GM19324 (cell line): Measurements from ENCODE around the gene SMAD3.
"Not testable (repeated sequence)": the region's sequence is repeated elsewhere in the genome, so short reads cannot be mapped to it uniquely, and the experiment has no call there.

Experiments used
- ATAC-seq: cut with Tn5 transposase; IDR thresholded peaks from one replicate; pipeline ENCODE4 v1.9.1; 2021; ENCODE audit warnings: mild to moderate bottlenecking, moderate library complexity; ENCODE audit not compliant: unreplicated experiment, low FRiP score

The SMAD3 gene

DNA sequence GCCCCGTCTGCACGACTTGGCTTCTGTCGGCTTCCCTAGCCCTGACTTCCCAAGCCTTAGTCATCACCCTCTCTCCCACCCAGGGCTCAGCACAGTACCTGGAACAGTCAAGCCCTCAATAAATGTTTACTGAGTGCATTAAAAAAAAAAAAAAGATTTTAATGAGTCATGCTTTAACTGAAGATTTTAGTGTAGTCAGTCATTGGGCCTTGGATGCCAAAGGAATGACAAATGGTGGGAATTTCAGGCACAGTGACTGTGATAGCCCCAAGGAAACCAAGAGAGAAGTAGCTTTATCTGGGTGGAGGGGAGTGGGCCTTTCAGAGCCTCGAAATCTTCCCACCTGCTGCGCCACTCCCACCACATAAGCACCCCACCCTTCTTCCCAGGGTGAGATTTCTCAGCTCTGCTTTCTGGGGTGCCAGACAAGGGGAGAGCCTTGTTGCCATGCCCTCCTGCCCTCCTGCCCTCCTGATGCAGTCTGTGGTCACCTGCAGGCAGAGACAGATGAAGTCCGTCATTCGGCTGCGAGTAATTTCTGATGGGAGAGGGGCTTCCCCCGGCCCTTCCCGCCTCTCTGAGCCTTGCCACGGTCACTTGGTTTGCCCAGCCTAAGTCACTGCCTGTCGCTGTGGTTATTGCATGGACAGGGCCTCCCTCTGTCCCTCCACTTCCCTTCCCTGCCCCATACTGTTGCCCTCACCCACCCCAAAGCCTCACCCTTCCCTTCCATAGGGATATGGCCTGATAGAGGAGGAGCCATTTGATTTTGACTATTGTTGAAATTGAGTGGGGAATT, 41.8 kb downstream of the SMAD3 start:
- ATAC-seq, result no peak

DNA sequence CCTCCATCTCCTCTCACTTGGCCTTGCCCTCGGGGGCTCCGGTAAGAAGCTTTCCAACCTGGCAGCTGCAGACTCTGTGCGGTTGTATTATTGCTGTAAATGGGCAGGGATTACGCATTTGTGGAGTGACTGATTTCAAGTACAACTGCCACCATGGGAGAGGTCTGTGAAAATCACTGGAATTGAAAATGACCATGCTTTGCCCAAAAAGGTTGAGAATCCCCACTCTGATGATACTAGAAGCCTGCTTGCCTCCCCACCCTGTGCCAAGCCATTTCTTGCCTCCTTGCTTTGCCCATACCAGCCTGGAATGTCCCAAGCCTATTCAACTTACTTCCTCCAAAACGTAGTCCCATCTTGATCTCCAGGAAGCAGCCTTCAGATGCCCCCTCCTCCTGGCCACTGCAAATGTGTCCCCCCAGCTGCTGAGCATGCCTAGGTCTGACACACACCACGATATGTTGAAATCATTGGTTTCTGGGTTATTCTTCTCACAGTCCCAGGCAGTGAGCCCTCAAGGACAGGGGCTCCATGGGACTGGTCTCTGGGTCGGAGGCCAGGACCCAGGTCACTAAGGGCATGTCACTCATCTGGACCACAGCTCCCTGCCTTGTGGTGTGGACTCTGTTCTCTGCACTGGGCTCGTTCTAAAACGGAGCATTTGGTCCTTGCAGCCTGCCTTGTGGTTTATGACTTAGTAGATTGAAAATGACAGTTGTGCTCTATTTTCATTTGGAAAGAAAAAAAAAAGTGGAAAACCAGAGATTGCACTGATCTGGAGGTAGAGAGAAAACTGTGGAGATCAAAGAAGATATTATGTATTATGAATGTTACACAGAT, 42.9 kb downstream of the SMAD3 start:
- ATAC-seq, result no peak

DNA sequence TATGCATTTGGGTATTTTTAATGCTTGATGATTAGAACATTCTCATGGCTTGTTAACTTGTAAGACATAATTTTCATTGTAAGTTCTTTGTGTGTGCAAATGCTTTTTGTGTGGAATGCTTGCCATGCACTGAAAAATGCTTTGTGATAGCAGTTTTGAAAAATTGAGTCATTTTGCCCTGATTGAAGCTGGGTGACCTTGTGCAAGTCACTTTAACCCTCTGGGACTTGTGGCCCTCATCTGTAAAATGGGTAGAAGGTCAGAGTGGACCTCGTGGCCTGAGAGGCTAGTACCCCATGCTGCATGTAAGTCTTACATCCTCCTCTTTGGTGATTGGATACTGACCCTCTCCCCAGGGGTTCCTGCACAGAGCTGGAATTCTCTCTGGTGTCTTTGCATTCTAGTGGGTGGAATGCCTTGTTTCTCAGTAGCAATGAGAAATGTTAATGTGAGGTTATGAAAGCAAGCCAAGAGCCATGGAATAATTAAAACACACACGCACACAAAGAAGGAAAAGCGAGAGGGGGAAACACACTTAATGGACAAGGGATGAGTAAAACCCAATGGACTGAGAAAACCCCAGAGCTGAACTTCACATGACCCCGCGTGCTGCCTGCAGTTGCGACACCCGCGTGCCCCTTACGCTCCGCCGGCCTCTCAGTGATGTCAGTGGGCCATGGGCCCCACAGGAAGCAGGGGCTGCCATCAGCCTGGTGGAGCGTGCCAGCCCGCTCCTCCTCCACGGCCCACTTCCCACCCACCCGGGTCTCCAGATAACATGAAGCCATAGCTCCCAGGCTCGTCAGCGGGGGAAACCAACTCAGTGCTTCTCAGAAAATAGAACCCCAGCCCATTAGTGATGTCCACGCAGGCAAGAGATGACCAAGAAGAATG, 44.0 kb downstream of the SMAD3 start:
- ATAC-seq, result no peak

- peak; percentile 42 for ATAC-seq
Measured at GRCh38 chr15:67110361-67110781, 45.0 kb downstream of the SMAD3 start.

- no peak for ATAC-seq
Measured at GRCh38 chr15:67110958-67111864, 45.8 kb downstream of the SMAD3 start.

DNA sequence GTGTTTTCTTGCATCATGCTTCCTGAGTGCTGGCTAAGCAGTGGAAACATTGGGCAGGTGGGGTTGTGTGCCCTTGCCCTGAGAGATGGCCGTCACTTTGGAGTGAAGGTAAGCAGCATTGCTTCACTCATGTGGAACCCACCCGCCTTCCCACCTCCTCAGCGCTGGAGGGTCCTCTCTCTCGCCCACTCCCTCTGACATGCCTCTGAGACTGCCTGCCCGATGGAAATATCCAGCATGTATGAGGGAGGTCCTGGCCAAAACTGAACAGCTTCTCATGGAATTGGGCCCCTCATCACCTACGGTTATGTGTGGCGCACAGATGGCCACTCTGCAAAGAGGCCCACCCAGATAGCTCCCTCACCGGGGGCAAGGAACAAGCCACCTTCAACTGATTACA, 48.6 kb downstream of the SMAD3 start:
- no peak for ATAC-seq

DNA sequence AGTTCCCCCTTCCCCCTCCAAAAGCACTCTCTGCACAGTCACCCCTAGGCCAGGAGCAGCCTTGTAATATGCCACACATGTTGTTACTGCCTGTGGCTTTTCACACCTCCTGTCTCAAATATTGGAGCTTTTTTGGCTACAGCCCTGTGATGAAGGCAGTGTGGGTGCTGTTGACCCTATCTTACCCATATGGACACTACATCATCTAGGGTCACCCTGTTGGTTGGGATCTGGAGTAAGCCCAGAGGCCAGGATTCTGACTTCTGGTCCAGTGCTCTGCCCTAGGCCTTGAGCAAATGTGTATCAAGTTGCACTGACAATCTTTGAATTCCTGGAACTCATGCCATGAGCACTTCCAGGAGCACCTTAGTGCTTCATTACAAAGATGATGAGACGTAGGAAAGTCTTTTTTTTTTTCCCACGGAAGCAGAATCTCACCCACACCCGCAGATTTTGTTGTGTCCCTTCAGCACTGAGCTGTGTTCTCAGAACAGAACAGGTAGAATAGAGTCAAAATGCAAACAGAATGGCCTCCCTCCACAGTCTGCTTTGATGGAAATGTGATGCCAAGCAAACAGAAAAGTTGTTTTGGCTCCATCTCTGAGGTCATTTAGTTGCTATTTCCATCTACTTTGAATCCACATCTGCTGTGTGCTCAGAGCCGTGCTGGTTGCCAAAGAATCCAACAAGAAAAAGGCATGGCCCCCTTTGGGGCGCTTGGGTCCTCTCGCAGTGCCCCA, 49.6 kb downstream of the SMAD3 start:
- no peak for ATAC-seq

DNA sequence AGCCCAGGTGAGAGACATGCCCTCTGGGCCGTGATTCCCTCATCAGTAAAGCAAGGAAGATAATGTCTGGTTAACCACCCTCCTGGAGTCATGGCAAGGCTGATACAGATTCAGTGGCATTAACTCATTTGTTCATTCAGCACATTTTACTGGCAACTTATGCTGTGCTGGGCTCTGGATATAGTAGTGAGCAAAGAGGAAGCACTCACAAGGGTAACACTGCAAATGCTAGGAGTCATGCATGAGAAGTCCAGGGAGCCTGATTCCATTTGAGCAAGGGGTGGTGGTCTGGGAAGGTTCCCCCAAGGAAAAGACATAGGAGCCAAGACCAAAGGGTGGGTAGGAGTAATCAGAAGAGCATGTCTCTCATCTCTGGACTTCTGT, 50.2 kb downstream of the SMAD3 start:
- no peak for ATAC-seq

GRCh38 chr15:67116742-67117141, 51.3 kb downstream of the SMAD3 start:
- ATAC-seq, result no peak

DNA sequence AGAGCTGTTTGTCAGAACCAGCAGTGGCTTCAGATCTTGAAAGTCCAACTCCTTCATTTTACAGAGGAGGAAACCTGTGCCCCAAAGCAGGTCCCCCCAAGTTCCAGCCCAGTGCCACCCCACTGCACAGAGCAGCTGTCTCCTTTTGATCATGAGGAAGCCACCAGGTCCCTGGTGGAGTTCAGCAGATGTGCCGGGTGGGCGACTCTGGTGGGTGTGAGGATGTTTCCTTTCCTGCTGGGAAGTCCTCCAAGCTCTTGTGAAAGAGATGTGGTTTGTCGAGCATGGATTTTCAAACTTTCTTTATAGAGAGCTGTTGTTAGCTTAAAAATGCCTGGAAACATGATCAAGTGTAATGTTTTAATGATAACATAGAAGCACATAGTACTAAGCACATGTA, 52.0 kb downstream of the SMAD3 start:
- no peak for ATAC-seq

- no peak for ATAC-seq
Measured at GRCh38 chr15:67118808-67119207, 53.4 kb downstream of the SMAD3 start.

DNA sequence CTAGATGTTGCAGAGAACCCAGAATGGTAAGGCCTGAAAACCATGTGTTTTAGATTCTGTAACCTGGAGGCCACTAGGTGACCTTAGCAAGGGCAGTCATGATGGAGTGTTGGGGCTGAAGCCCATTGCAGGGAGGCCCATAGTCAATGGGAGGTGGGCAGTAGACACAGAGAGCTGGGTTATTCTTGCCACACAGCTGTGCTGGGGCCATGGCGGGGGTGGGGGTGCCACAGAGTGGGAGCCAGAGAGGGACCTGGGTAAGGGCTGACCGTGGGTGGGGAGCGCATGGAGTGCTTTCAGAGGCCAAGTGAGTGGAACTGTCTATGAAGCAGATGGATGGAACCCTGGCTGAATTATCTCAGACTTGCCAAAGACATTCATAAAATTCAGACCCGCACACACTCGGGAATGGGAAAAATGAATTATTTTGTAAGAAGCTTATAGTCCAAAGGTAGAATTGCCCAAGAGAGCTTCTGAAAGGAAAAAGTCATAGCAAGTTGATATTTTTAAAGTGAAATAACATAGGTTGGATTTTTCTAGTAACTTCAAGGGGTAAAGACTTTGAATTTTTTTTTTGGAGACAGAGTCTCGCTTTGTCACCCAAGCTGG, 53.9 kb downstream of the SMAD3 start:
- no peak for ATAC-seq

DNA sequence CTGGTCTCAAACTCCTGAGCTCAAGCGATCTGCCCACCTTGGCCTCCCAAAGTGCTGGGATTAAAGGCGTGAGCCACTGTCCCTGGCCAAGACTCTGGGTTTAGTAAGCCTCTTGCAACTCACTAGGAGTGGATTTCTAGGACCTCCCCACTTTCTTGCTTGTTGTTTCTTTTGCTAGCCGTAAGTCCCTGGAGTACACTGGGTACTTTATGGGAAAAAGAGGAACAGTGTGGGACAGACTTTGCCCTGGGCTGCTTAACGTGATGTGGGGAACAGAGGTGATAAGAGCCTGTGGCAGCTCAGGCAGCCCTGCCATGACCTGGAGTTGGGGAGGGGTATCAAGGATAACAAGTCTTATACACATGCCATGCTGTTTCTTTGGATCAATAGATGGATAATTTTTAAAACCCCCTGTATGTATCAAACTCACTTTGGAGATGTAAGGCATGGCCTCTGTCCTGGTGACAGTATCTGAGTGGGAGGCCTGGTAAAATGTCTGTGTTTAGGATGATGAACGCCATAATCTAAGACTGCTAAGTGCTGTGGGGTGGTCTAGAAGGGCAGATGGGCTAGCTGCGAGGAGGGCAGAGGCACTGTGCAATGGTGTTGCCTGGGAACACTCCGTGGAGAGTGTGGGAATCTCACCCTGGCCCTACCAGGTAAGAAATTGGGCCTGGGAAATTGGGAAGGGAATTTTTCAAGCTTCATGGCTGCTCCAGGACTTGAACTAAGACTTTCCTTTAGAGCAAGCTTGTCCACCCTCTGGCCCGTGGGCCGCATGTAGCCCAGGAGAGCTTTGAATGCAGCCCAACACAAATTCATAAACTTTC, 54.8 kb downstream of the SMAD3 start:
- ATAC-seq, result no peak

- peak; percentile 59 for ATAC-seq
Measured at GRCh38 chr15:67120839-67121643, 55.6 kb downstream of the SMAD3 start.

DNA sequence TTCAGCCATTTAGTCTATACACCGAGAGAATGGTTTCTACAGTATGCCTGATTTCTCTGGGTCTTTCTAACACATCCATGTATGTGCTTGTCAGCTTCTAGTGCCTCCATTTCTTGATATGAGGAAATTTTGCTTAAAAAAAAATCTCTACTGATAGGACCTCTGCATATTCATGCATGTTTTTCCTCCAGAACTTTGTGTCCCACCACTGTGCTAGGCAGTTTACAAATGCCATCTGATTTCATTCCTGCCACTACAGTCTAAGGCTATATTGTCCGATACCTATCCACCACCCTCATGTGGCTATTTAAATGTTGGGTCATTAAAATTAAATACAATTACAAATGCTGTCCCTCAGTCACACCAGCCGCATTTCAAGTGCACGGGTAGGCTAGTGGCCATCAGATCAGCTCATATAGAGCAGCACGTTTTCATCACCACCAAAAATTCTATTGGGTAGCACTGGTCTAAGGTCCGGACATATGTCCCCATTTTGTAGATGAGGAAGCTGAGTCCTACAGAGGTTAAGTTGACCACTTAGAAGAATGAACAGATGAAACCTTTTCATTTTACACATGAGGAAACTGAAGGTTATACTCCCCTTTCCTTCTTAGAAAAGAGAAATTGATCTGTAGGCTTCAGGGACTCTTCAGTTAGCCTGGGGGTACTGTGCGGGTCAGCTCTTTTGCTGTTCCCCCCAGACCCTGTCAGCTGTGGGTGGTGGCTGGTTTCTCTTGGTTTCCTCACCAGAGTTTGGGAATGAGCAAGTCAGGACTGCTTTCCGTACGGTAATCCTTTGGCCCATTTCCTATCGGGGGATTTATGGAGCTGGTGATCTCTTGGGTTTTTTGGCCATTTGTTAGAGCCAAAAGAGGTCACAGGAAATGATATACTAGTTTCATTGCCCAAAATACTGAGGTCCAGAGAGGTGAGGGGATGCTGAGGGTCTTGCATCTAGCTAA, 56.5 kb downstream of the SMAD3 start:
- no peak for ATAC-seq

DNA sequence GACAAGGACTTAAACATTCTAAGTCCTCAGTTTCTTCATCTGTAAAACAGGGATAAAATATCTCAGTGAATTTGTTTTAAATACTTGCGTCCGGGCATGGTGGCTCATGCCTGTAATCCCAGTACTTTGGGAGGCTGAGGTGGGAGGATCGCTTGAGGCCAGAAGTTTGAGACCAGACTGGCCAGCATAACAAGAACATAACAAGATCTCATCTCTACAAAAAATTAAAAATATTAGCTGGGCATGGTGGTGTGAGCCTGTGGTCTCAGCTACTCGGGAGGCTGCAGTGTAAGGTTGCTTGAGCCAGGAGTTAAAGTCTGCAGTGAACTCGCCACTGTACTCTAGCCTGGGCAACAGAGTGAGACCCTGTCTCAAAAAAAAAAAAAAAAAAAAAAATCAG, 57.4 kb downstream of the SMAD3 start:
- ATAC-seq, result not testable (repeated sequence)
